Breast epithelium (tissue), 4 donors: Measurements from ENCODE around the gene NMRK2. TPM values are rescaled to one million over a fixed set of nuclear protein-coding genes. Genes with fewer than 3 reads are reported as not detected.

ENCODE experiments used
- DNase-seq, 2 donors: peaks; one replicate each; pipeline ENCODE4 v3.0.0-alpha.2; 2019; ENCODE audit warnings: low spot score in 2 of 2
- H3K27ac ChIP-seq, 2 donors: fragments of 200-600 bp; sonication (generic) in 1 of 2; one replicate each; pipeline ENCODE4 v1.5.1; 2016 to 2019; ENCODE audit warnings: mild to moderate bottlenecking in 1 of 2
- H3K27me3 ChIP-seq, 2 donors: fragments of 200-600 bp; sonication (generic) in 1 of 2; one replicate each; pipeline versions ENCODE4 v1.5.1 to v1.6.0; 2017 to 2019; ENCODE audit warnings: control low read depth in 1 of 2, mild to moderate bottlenecking in 1 of 2
- H3K36me3 ChIP-seq: fragments of 200-600 bp; one replicate; pipeline ENCODE4 v1.5.1; 2019
- H3K4me1 ChIP-seq, 2 donors: fragments of 200-600 bp; sonication (generic); one replicate each; pipeline ENCODE4 v1.5.1; 2016 to 2019; ENCODE audit warnings: control low read depth in 1 of 2
- H3K4me3 ChIP-seq, 3 donors: fragments of 200-600 bp; sonication (generic); 1 replicate in 2 of 3; 2 replicates in 1 of 3; pipeline ENCODE4 v1.5.1; 2016 to 2019; ENCODE audit warnings: mild to moderate bottlenecking in 3 of 3, moderate library complexity in 2 of 3
- H3K9me3 ChIP-seq, 2 donors: fragments of 200-600 bp; sonication (generic) in 1 of 2; one replicate each; pipeline ENCODE4 v1.5.1; 2016 to 2019; ENCODE audit warnings: control low read depth in 1 of 2
- CTCF ChIP-seq, 3 donors: fragments of 450-650 bp; IDR thresholded peaks; one replicate each; pipeline ENCODE4 v1.5.1; 2016 to 2017; ENCODE audit warnings: antibody characterized with exemption in 3 of 3, mild to moderate bottlenecking in 3 of 3, moderate library complexity in 3 of 3
- POLR2A ChIP-seq: fragments of 450-650 bp; IDR thresholded peaks from one replicate; pipeline ENCODE4 v1.6.1; 2016; ENCODE audit warnings: antibody characterized with exemption, mild to moderate bottlenecking, moderate library complexity
- POLR2AphosphoS5 ChIP-seq, 3 donors: sonication (generic); formaldehyde crosslinking; IDR thresholded peaks; one replicate each; pipeline ENCODE4 v1.6.1; 2017; ENCODE audit warnings: antibody characterized with exemption in 3 of 3
- intact Hi-C: fragments of 100-400 bp; cut with DNase I; formaldehyde crosslinking; loops from one replicate; pipeline ENCODE4 v1.15.1; 2023; ENCODE audit warnings: low total_unique reads
- total RNA-seq, 3 donors: library from RNA; depleted of rRNA; stranded (reverse); fragments of >200 nt; gene quantifications; one replicate each; pipeline ENCODE4 v1.1.0, GENCODE V29; 2016

NMRK2 gene
- total RNA-seq, 3 donors from 2014 or later = 0.73 to 0.98 TPM; not detected in 1

- DNase-seq = no peak
- peaks cover 14% of the 10 kb centered on the region in 2 donors for H3K9me3 ChIP-seq
- peaks cover 0 to 11% of the 10 kb centered on the region in 2 donors for H3K27me3 ChIP-seq
- TF ChIP-seq CTCF (IDR thresholded peaks at IDR 0.05) (no peak), POLR2A (no peak), POLR2AphosphoS5 (IDR thresholded peaks at IDR 0.05) (no peak)
- H3K4me1 ChIP-seq = no peaks in the 10 kb centered on the region
- no peak overlapping the region for H3K4me3 ChIP-seq
- H3K36me3 ChIP-seq = no peaks in the 10 kb centered on the region
- intact Hi-C loops = no loop called here
- no peak overlapping the region for H3K27ac ChIP-seq
Observed at GRCh38 chr19:3908266-3909054, 24.4 kb upstream of the NMRK2 start.

GRCh38 chr19:3910105-3910504, 22.8 kb upstream of the NMRK2 start:
- H3K4me3 ChIP-seq = no peak overlapping the region
- H3K9me3 ChIP-seq = peaks cover 14% of the 10 kb centered on the region in 2 donors
- DNase-seq = no peak
- intact Hi-C loops = no loop called here
- H3K36me3 ChIP-seq = no peaks in the 10 kb centered on the region
- H3K27ac ChIP-seq = no peak overlapping the region
- peaks cover 0 to 11% of the 10 kb centered on the region in 2 donors for H3K27me3 ChIP-seq
- no peaks in the 10 kb centered on the region for H3K4me1 ChIP-seq
- TF ChIP-seq POLR2AphosphoS5 (IDR thresholded peaks at IDR 0.05) (no peak), CTCF (IDR thresholded peaks at IDR 0.05) (no peak), POLR2A (no peak)

GRCh38 chr19:3914199-3914598, 18.7 kb upstream of the NMRK2 start:
- Histone ChIP-seq H3K27me3 (no peaks in the 10 kb centered on the region), H3K36me3 (no peaks in the 10 kb centered on the region), H3K27ac (no peak overlapping the region), H3K4me3 (no peak overlapping the region), H3K9me3 (peaks cover 12 to 13% of the 10 kb centered on the region in 2 donors), H3K4me1 (no peaks in the 10 kb centered on the region)
- TF ChIP-seq POLR2AphosphoS5 (IDR thresholded peaks at IDR 0.05) (no peak), CTCF (IDR thresholded peaks at IDR 0.05) (no peak), POLR2A (no peak)
- intact Hi-C loops = no loop called here
- DNase-seq = no peak

- Histone ChIP-seq H3K4me1 (no peaks in the 10 kb centered on the region), H3K9me3 (peaks cover 5 to 6% of the 10 kb centered on the region in 2 donors), H3K27me3 (no peaks in the 10 kb centered on the region), H3K36me3 (no peaks in the 10 kb centered on the region), H3K4me3 (no peak overlapping the region), H3K27ac (no peak overlapping the region)
- intact Hi-C loops = no loop called here
- no peak for DNase-seq
- TF ChIP-seq CTCF (IDR thresholded peaks at IDR 0.05) (no peak), POLR2AphosphoS5 (IDR thresholded peaks at IDR 0.05) (no peak), POLR2A (no peak)
Observed at GRCh38 chr19:3916033-3916432, 16.8 kb upstream of the NMRK2 start.

- intact Hi-C loops = no loop called here
- no peak for TF ChIP-seq POLR2AphosphoS5 (IDR thresholded peaks at IDR 0.05)
- TF ChIP-seq POLR2A = no peak
- TF ChIP-seq CTCF (IDR thresholded peaks at IDR 0.05) = no peak
- Histone ChIP-seq H3K4me3 (no peak overlapping the region), H3K27me3 (no peaks in the 10 kb centered on the region), H3K9me3 (peaks cover 17 to 31% of the 10 kb centered on the region in 2 donors), H3K27ac (no peak overlapping the region), H3K4me1 (no peaks in the 10 kb centered on the region), H3K36me3 (no peaks in the 10 kb centered on the region)
- DNase-seq = no peak
Observed at GRCh38 chr19:3919793-3920192, 13.1 kb upstream of the NMRK2 start.
